ENCODE data around the gene CXorf38.

Gene CXorf38

GRCh38 chrX:40646489-40647306, 663 bp downstream of the CXorf38 start:
- peak; percentile 59 for ATAC-seq
- H3K4me3 Mint-ChIP-seq = peak overlapping the region; percentile 91
- H3K9me3 Mint-ChIP-seq = no peaks in the 10 kb centered on the region
- H3K27ac Mint-ChIP-seq = peak overlapping the region; percentile 94
- H3K4me1 Mint-ChIP-seq = peaks cover 45% of the 10 kb centered on the region
- peaks cover 53% of the 10 kb centered on the region for H3K36me3 Mint-ChIP-seq
- DNase-seq (ENCODE audit: low spot score in 2 of 2) = peak; percentile 10 to 68

- DNase-seq (ENCODE audit: low spot score in 2 of 2) (peak; percentile 3 to 72), ATAC-seq (peak; percentile 64)
- peaks cover 60% of the 10 kb centered on the region for H3K36me3 Mint-ChIP-seq
- H3K27ac Mint-ChIP-seq = peak overlapping the region; percentile 96
- H3K4me1 Mint-ChIP-seq = peaks cover 46% of the 10 kb centered on the region
- H3K9me3 Mint-ChIP-seq = no peaks in the 10 kb centered on the region
- H3K4me3 Mint-ChIP-seq = peak overlapping the region; percentile 91
Measured at GRCh38 chrX:40644821-40645358, 2.5 kb downstream of the CXorf38 start.

- Mint-ChIP-seq H3K36me3 (peaks cover 66% of the 10 kb centered on the region), H3K4me1 (peaks cover 46% of the 10 kb centered on the region), H3K4me3 (peak overlapping the region; percentile 91), H3K27ac (peak overlapping the region; percentile 96), H3K9me3 (no peaks in the 10 kb centered on the region)
- ATAC-seq (no peak), DNase-seq (ENCODE audit: low spot score in 2 of 2) (no peak)
Measured at GRCh38 chrX:40644176-40644575, 3.2 kb downstream of the CXorf38 start.

- H3K9me3 Mint-ChIP-seq = no peaks in the 10 kb centered on the region
- peaks cover 87% of the 10 kb centered on the region for H3K36me3 Mint-ChIP-seq
- peaks cover 21% of the 10 kb centered on the region for H3K4me1 Mint-ChIP-seq
- no peak overlapping the region for H3K4me3 Mint-ChIP-seq
- no peak for DNase-seq (ENCODE audit: low spot score in 2 of 2)
- H3K27ac Mint-ChIP-seq = peak overlapping the region; percentile 8
- ATAC-seq = no peak
Measured at GRCh38 chrX:40637687-40638086, 9.7 kb downstream of the CXorf38 start.

- ATAC-seq = no peak
- peaks cover 100% of the 10 kb centered on the region for H3K36me3 Mint-ChIP-seq
- H3K9me3 Mint-ChIP-seq = no peaks in the 10 kb centered on the region
Measured at GRCh38 chrX:40632199-40632598, 15.2 kb downstream of the CXorf38 start.

GRCh38 chrX:40628506-40628905, 18.9 kb downstream of the CXorf38 start:
- no peak overlapping the region for H3K27ac Mint-ChIP-seq
- no peak for ATAC-seq
- peaks cover 8% of the 10 kb centered on the region for H3K4me1 Mint-ChIP-seq
- H3K4me3 Mint-ChIP-seq = no peak overlapping the region
- H3K36me3 Mint-ChIP-seq = peaks cover 68% of the 10 kb centered on the region
- no peak for DNase-seq (ENCODE audit: low spot score in 2 of 2)
- H3K9me3 Mint-ChIP-seq = no peaks in the 10 kb centered on the region

More at GRCh38 chrX:40632199-40632598, 15.2 kb downstream of the CXorf38 start:
- DNase-seq (ENCODE audit: low spot score in 2 of 2) = no peak
- Mint-ChIP-seq H3K27ac (peak overlapping the region; percentile 83), H3K4me3 (no peak overlapping the region), H3K4me1 (peaks cover 9% of the 10 kb centered on the region)

GRCh38 chrX:40625294-40625693, 22.1 kb downstream of the CXorf38 start:
- Mint-ChIP-seq H3K36me3 (peaks cover 36% of the 10 kb centered on the region), H3K27ac (no peak overlapping the region), H3K4me3 (no peak overlapping the region), H3K4me1 (no peaks in the 10 kb centered on the region), H3K9me3 (no peaks in the 10 kb centered on the region)
- no peak for DNase-seq (ENCODE audit: low spot score in 2 of 2)
- no peak for ATAC-seq

- no peak for DNase-seq (ENCODE audit: low spot score in 2 of 2)
- ATAC-seq = no peak
- no peak overlapping the region for H3K4me3 Mint-ChIP-seq
- peaks cover 19% of the 10 kb centered on the region for H3K36me3 Mint-ChIP-seq
- H3K4me1 Mint-ChIP-seq = no peaks in the 10 kb centered on the region
- H3K9me3 Mint-ChIP-seq = no peaks in the 10 kb centered on the region
- no peak overlapping the region for H3K27ac Mint-ChIP-seq
Measured at GRCh38 chrX:40623665-40624064, 23.7 kb downstream of the CXorf38 start.

- Mint-ChIP-seq H3K4me3 (no peak within 1 kb of the TSS), H3K27ac (no peak within 1 kb of the TSS), H3K4me1 (no peaks in the 10 kb centered on the region), H3K36me3 (peaks cover 14% of the 10 kb centered on the region), H3K9me3 (no peaks in the 10 kb centered on the region)
- ATAC-seq (no peak), DNase-seq (ENCODE audit: low spot score in 2 of 2) (no peak)
Measured at GRCh38 chrX:40623139-40623536, 24.2 kb downstream of the CXorf38 start, which contains the start of gene MPC1L. TSS of gene MPC1L (plus strand) at chrX:40623428. CDS start at chrX:40623566, 138 bp downstream.

- no peaks in the 10 kb centered on the region for H3K4me1 Mint-ChIP-seq
- H3K27ac Mint-ChIP-seq = no peak overlapping the region
- peaks cover 9% of the 10 kb centered on the region for H3K36me3 Mint-ChIP-seq
- DNase-seq (ENCODE audit: low spot score in 2 of 2) = no peak
- no peak overlapping the region for H3K4me3 Mint-ChIP-seq
- no peak for ATAC-seq
- no peaks in the 10 kb centered on the region for H3K9me3 Mint-ChIP-seq
Measured at GRCh38 chrX:40622479-40623138, 24.8 kb downstream of the CXorf38 start.

GRCh38 chrX:40617566-40617965, 29.8 kb downstream of the CXorf38 start:
- no peaks in the 10 kb centered on the region for H3K9me3 Mint-ChIP-seq
- no peak for DNase-seq (ENCODE audit: low spot score in 2 of 2)
- no peak overlapping the region for H3K27ac Mint-ChIP-seq
- H3K4me3 Mint-ChIP-seq = no peak overlapping the region
- ATAC-seq = no peak
- H3K4me1 Mint-ChIP-seq = no peaks in the 10 kb centered on the region
- no peaks in the 10 kb centered on the region for H3K36me3 Mint-ChIP-seq

- Mint-ChIP-seq H3K36me3 (no peaks in the 10 kb centered on the region), H3K9me3 (no peaks in the 10 kb centered on the region), H3K4me3 (no peak overlapping the region), H3K27ac (no peak overlapping the region), H3K4me1 (no peaks in the 10 kb centered on the region)
- DNase-seq (ENCODE audit: low spot score in 2 of 2) (no peak), ATAC-seq (no peak)
Measured at GRCh38 chrX:40615976-40616375, 31.4 kb downstream of the CXorf38 start.

GRCh38 chrX:40612511-40612910, 34.9 kb downstream of the CXorf38 start:
- Mint-ChIP-seq H3K9me3 (no peaks in the 10 kb centered on the region), H3K27ac (no peak overlapping the region), H3K4me1 (no peaks in the 10 kb centered on the region), H3K36me3 (no peaks in the 10 kb centered on the region), H3K4me3 (no peak overlapping the region)
- DNase-seq (ENCODE audit: low spot score in 2 of 2) = no peak
- no peak for ATAC-seq

- H3K4me3 Mint-ChIP-seq = no peak overlapping the region
- ATAC-seq = no peak
- peaks cover 34% of the 10 kb centered on the region for H3K36me3 Mint-ChIP-seq
- no peaks in the 10 kb centered on the region for H3K9me3 Mint-ChIP-seq
- no peak for DNase-seq (ENCODE audit: low spot score in 2 of 2)
- no peak overlapping the region for H3K27ac Mint-ChIP-seq
- no peaks in the 10 kb centered on the region for H3K4me1 Mint-ChIP-seq
Measured at GRCh38 chrX:40607381-40607780, 40.0 kb downstream of the CXorf38 start.

GRCh38 chrX:40603446-40603845, 43.9 kb downstream of the CXorf38 start:
- DNase-seq (ENCODE audit: low spot score in 2 of 2) (no peak), ATAC-seq (no peak)
- no peak overlapping the region for H3K4me3 Mint-ChIP-seq
- peaks cover 73% of the 10 kb centered on the region for H3K36me3 Mint-ChIP-seq
- H3K9me3 Mint-ChIP-seq = no peaks in the 10 kb centered on the region
- no peak overlapping the region for H3K27ac Mint-ChIP-seq
- no peaks in the 10 kb centered on the region for H3K4me1 Mint-ChIP-seq

All from stimulated activated effector memory CD8-positive, alpha-beta T cell treated with anti-CD3 and anti-CD28 coated beads, Interleukin-12 subunit alpha, Interleukin-12 subunit beta, amount 100 ng/mL, for 72 hours (primary cell).